Ovary (tissue), 9 donors: ENCODE results near the gene OR5AK2. TPM values are rescaled to one million over a fixed set of nuclear protein-coding genes. Genes with fewer than 3 reads are reported as not detected.

Experiments
- DNase-seq, 5 donors: peaks; one replicate each; pipeline ENCODE4 v3.0.0-alpha.2; 2019 to 2020
- H3K27ac ChIP-seq, 2 donors: fragments of 200-600 bp; one replicate each; pipeline versions ENCODE4 v1.5.1 to v1.8.0; 2019 to 2022
- H3K27me3 ChIP-seq: fragments of 200-600 bp; one replicate; pipeline ENCODE4 v1.8.0; 2022
- H3K36me3 ChIP-seq: fragments of 200-600 bp; sonication (generic); one replicate; pipeline ENCODE4 v1.5.1; 2019
- H3K4me1 ChIP-seq: one replicate; pipeline ENCODE4 v1.8.1; 2013; ENCODE audit warnings: mild to moderate bottlenecking, moderate library complexity; ENCODE audit not compliant: insufficient read depth
- H3K4me3 ChIP-seq: fragments of 200-600 bp; sonication (generic); one replicate; pipeline ENCODE4 v1.5.1; 2017
- H3K9me3 ChIP-seq, 2 donors: fragments of 200-600 bp in 1 of 2; sonication (generic) in 1 of 2; one replicate each; pipeline versions ENCODE4 v1.5.1 to v1.8.1; 2013 to 2019; ENCODE audit warnings: mild to moderate bottlenecking in 1 of 2, moderate library complexity in 1 of 2
- EP300 ChIP-seq: sonication (generic); formaldehyde crosslinking; IDR thresholded peaks from one replicate; pipeline ENCODE4 v1.6.1; 2017; ENCODE audit warnings: antibody characterized with exemption
- POLR2A ChIP-seq: fragments of 450-650 bp; IDR thresholded peaks from one replicate; pipeline ENCODE4 v1.6.1; 2017; ENCODE audit warnings: antibody characterized with exemption, mild to moderate bottlenecking, moderate library complexity
- WGBS, 3 donors: extraction: QIAGEN DNeasy Blood & Tissue Kit in 1 of 3; methylation state at CpG; one replicate each; pipeline versions ENCODE4 v1.1.5 to v1.1.7; 2013 to 2017; 5-methylcytosine and 5-hydroxymethylcytosine counted together
- intact Hi-C, 4 donors: fragments of 100-400 bp; cut with DNase I; formaldehyde crosslinking; loops; one replicate each; pipeline versions ENCODE4 v1.11.0 to v1.15.1; 2022 to 2023
- polyA plus RNA-seq, 2 donors: library from polyadenylated mRNA; stranded (reverse); fragments of 200-250 nt in 1 of 2; fragments of 350-450 nt in 1 of 2; fragmentation: Illumina TruSeq in 1 of 2; extraction: RNeasy Lipid Tissue Mini Kit (QIAGEN cat#74804) in 1 of 2; gene quantifications; one replicate each; pipeline ENCODE4 v1.2.3, GENCODE V29; 2013 to 2014
- total RNA-seq, 7 donors: library from RNA; depleted of rRNA in 2 of 7; stranded (reverse); fragments of >200 nt in 2 of 7; fragmentation: NEBNext Ultra II Directional in 3 of 7; extraction: Animal tissue kit (Norgen Biotek cat#: 25700) in 3 of 7; gene quantifications; one replicate each; pipeline versions ENCODE4 v1.1.0 to v1.2.4, GENCODE V29; 2016 to 2023
- TF ChIP-seq, protein P1 (sequence below), 3 donors: fragments of 450-650 bp in 2 of 3; fragments of 200-600 bp in 1 of 3; IDR thresholded peaks; one replicate each; pipeline versions ENCODE4 v1.5.1 to v1.8.0; 2016 to 2022; ENCODE audit warnings: antibody characterized with exemption in 3 of 3, mild to moderate bottlenecking in 1 of 3
- donor health status: DM: no; HTN: no; CAD: no; lungs with moderate emphysema.
- donor health status: DM: no; HTN: no; CAD: no.
- donor health status: Bipolar disorder and iron deficiency.
- donor health status: DM: yes; HTN: yes; CAD: no.
- donor health status: DM: no; HTN: no; CAD: no.
- donor health status: DM: yes; HTN: yes; CAD: no.

OR5AK2 gene
- total and polyA plus RNA-seq, 9 donors, result not detected

DNA sequence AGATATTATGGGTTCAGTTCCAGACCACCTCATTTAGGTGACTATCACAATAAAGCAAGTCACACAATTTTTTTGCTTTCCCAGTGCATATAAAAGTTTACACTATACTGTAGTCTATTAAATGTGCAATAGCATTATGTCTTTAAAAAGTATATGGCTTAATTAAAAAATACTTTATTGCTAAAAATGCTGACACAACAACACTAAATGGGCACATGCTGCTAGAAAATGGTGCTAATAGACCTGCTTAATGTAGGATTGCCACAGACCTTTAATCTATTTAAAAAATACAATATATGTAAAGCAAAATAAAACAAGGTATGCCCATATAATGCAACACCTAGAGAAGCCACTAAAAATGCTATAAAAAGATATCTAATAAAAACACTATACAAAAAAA, 27.1 kb upstream of the OR5AK2 start:
- DNase-seq, result no peak
- no peaks in the 10 kb centered on the region for H3K9me3 ChIP-seq
- no peak for TF ChIP-seq POLR2A
- no peak for TF ChIP-seq EP300
- TF ChIP-seq, protein P1, sequence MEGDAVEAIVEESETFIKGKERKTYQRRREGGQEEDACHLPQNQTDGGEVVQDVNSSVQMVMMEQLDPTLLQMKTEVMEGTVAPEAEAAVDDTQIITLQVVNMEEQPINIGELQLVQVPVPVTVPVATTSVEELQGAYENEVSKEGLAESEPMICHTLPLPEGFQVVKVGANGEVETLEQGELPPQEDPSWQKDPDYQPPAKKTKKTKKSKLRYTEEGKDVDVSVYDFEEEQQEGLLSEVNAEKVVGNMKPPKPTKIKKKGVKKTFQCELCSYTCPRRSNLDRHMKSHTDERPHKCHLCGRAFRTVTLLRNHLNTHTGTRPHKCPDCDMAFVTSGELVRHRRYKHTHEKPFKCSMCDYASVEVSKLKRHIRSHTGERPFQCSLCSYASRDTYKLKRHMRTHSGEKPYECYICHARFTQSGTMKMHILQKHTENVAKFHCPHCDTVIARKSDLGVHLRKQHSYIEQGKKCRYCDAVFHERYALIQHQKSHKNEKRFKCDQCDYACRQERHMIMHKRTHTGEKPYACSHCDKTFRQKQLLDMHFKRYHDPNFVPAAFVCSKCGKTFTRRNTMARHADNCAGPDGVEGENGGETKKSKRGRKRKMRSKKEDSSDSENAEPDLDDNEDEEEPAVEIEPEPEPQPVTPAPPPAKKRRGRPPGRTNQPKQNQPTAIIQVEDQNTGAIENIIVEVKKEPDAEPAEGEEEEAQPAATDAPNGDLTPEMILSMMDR (IDR thresholded peaks at IDR 0.05), result no peak
- no peaks in the 10 kb centered on the region for H3K27me3 ChIP-seq
- H3K36me3 ChIP-seq, result no peaks in the 10 kb centered on the region
- H3K27ac ChIP-seq, result no peak overlapping the region
- intact Hi-C loops, result no loop called here
- no peak overlapping the region for H3K4me3 ChIP-seq
- H3K4me1 ChIP-seq, result no peaks in the 10 kb centered on the region

DNA sequence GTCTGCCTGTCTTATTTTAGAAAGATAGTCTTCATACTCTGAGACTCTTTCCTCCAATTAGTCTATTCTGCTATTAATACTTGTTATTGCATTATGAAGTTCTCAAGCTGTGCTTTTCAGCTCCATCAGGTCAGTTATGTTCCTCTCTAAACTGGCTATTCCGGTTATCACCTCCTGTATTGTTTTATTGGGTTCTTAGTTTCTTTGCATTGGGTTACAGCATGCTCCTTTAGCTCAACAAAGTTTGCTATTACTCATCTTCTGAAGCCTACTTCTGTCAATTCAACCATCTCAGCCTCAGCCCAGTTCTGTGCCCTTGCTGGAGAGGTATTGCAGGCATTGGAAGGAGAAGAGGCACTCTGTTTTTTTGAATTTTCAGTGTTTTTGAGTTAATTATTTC, 21.0 kb upstream of the OR5AK2 start:
- H3K4me3 ChIP-seq, result no peak overlapping the region
- TF ChIP-seq, protein P1 (IDR thresholded peaks at IDR 0.05), result no peak
- TF ChIP-seq EP300 (no peak), POLR2A (no peak)
- DNase-seq, result no peak
- WGBS, 3 donors, result 50 to 74% (median 63%) methylated on average over 1 of the region's 1 CpG
- no peak overlapping the region for H3K27ac ChIP-seq
- no peaks in the 10 kb centered on the region for H3K4me1 ChIP-seq
- no peaks in the 10 kb centered on the region for H3K36me3 ChIP-seq
- H3K27me3 ChIP-seq, result no peaks in the 10 kb centered on the region
- H3K9me3 ChIP-seq, result no peaks in the 10 kb centered on the region
- intact Hi-C loops, result no loop called here

DNA sequence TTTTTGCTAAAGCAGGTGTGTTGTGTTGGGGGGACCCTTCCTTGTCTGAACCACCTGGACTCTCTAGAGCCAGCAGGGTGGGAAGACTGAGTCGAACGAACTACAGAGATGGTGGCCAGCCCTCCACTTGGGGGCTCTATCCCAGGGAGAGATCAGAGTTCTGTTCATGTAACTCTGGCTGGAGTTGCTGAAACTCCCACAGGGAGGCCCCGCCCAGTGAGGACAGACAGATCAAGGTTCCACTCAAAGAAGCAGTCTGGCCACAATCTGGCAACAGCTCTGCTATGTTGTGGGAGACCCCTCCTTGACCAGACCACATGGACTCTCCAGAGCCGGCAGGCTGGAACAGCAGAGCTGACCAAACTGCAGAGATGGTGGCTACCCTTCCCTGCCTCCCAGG, 20.2 kb upstream of the OR5AK2 start:
- no peak for TF ChIP-seq EP300
- TF ChIP-seq POLR2A, result no peak
- TF ChIP-seq, protein P1 (IDR thresholded peaks at IDR 0.05), result no peak
- intact Hi-C loops, result no loop called here
- WGBS, 3 donors, result 61 to 85% (median 75%) methylated on average over 4 of the region's 4 CpGs
- H3K4me3 ChIP-seq, result no peak overlapping the region
- H3K27ac ChIP-seq, result no peak overlapping the region
- no peak for DNase-seq
- H3K9me3 ChIP-seq, result no peaks in the 10 kb centered on the region
- no peaks in the 10 kb centered on the region for H3K4me1 ChIP-seq
- H3K27me3 ChIP-seq, result no peaks in the 10 kb centered on the region
- no peaks in the 10 kb centered on the region for H3K36me3 ChIP-seq

DNA sequence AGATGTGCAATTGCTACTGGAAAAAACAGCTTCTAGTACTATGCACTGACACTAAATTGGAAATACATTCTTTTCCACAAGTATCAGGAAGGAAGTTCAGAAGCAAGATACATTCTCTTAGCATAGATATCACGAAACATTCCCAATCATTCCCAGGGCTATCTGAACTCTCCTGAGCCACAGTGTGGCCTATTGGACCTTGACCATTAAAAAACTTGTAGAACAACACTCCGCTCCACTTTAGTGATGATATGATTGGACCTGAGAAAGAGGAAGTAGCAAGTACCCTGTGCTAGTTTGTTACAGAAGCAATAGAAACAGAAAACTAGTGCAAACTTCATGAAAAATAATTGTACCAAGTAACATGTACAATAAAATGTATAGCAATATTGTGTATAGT, 11.4 kb upstream of the OR5AK2 start:
- 74 to 81% (median 81%) methylated on average over 2 of the region's 2 CpGs for WGBS, 3 donors
- intact Hi-C loops, result no loop called here
- no peaks in the 10 kb centered on the region for H3K4me1 ChIP-seq

More for the DNA sequence above, 11.4 kb upstream of the OR5AK2 start:
- Histone ChIP-seq H3K9me3 (no peaks in the 10 kb centered on the region), H3K27me3 (no peaks in the 10 kb centered on the region), H3K36me3 (no peaks in the 10 kb centered on the region), H3K27ac (no peak overlapping the region), H3K4me3 (no peak overlapping the region)
- TF ChIP-seq EP300 (no peak), POLR2A (no peak)
- TF ChIP-seq, protein P1 (IDR thresholded peaks at IDR 0.05), result no peak
- DNase-seq, result no peak
